Peyer's patch (tissue), 4 donors: ENCODE results near the gene AUTS2.

ENCODE experiments used
- CTCF ChIP-seq, 6 experiments: fragments of 450-650 bp in 4 of 6; fragments of 200-600 bp in 2 of 6; sonication (generic) in 1 of 6; IDR thresholded peaks; one replicate each; pipeline ENCODE4 v1.5.1; 2017 to 2019; ENCODE audit warnings: antibody characterized with exemption in 6 of 6, mild to moderate bottlenecking in 3 of 6, moderate library complexity in 1 of 6
- POLR2A ChIP-seq, 2 donors: fragments of 450-650 bp; IDR thresholded peaks; one replicate each; pipeline ENCODE4 v1.5.1; 2017; ENCODE audit warnings: antibody characterized with exemption in 2 of 2, mild to moderate bottlenecking in 2 of 2, moderate library complexity in 2 of 2

- TF ChIP-seq CTCF (IDR thresholded peaks at IDR 0.05) (no peak), POLR2A (IDR thresholded peaks at IDR 0.05) (no peak)
Observed at GRCh38 chr7:70523989-70524351, 925.7 kb downstream of the AUTS2 start.
